SIG-M5 treated with dmso at 0.1 percent for 504 hours (cell line): ENCODE measurements around the gene SLC44A5.
"Not testable (repeated sequence)": the region's sequence is repeated elsewhere in the genome, so short reads cannot be mapped to it uniquely, and the experiment has no call there.

Experiments used
- DNase-seq: peaks from one replicate; lab custom pipeline; 2025; ENCODE audit not compliant: unreplicated experiment; lab: John Stamatoyannopoulos, UW

Gene SLC44A5

DNA sequence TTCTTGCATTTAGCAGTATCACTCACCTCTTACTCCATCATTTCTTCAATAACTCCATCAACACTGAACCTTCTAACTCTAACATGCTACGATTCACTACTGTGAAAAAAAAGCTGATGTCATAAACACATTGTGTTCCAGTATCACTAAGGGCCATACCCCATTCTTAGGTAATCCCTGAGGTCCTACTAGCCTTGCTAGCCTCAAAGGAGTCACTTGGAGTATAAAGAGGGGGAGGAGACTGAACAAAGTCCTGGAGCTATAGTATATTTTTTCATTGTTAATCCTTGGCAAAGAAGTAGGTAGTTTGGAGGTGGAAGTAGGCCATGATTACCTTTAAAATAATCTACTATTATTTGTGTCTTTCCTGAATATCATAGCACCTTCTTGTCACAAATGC, at the start of gene SLC44A5:
Gene SLC44A5, minus strand, starts transcription at position 101 of the 400 bp plus-strand sequence. CDS start 69,667 bp downstream, outside the sequence.
- DNase-seq = no peak

DNA sequence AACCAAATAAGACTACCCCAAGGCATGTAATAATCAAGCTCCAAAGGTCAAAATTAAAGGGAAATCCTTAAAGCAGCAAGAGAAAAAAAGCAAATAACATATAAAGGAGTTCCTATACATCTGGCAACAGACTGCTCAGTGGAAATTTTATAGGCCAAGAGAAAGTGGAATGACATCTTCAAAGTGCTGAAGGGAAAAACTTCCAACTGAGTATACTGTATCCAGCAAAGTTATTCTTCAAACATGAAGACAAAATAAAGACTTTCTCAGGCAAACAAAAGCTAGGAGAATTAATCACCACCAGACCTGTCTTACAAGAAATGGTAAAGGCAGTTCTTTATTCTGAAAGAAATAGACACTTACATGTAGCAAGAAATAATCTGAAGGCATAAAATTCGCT, 45.0 kb upstream of the SLC44A5 start:
- DNase-seq = no peak

DNA sequence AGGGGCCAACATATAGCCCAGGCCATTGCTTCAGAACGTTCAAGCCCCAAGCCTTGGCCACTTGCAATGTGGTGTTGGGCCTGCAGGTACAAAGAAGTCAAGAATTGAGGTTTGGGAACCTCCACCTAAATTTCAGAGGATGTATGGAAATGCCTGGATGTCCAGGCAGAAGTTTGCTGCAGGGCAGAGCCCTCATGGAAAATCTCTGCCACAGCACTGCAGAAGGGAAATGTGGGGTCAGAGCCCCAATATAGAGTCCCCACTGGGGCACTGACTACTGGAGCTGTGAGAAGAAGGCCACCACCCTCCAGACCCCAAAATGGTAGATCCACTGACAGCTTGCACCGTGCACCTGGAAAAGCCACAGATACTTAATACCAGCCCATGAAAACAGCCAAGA, 36.3 kb upstream of the SLC44A5 start:
- DNase-seq = not testable (repeated sequence)

DNA sequence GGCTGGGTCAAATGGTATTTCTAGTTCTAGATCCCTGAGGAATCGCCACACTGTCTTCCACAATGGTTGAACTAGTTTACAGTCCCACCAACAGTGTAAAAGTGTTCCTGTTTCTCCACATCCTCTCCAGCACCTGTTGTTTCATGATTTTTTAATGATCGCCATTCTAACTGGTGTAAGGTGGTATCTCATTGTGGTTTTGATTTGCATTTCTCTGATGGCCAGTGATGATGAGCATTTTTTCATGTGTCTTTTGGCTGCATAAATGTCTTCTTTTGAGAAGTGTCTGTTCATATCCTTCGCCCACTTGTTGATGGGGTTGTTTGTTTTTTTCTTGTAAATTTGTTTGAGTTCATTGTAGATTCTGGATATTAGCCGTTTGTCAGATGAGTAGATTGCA, 34.2 kb upstream of the SLC44A5 start:
- DNase-seq = not testable (repeated sequence)

DNA sequence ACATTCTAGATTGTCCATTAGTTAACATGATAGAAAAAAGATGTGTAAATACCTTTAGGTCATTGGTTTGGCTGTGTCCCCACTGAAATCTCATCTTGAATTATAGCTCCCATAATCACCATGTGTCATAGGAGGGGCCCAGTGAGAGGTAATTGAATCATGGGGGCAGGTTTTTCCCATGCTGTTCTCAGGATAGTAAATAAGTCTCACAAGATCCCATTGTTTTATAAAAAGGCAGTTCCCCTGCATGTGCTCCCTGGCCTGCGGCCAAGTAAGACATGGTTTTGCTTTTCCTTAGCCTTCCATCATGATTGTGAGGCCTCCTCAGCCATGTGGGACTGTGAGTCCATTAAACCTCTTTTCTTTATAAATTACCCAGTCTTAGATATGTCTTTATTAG, 32.5 kb upstream of the SLC44A5 start:
- DNase-seq = no peak

DNA sequence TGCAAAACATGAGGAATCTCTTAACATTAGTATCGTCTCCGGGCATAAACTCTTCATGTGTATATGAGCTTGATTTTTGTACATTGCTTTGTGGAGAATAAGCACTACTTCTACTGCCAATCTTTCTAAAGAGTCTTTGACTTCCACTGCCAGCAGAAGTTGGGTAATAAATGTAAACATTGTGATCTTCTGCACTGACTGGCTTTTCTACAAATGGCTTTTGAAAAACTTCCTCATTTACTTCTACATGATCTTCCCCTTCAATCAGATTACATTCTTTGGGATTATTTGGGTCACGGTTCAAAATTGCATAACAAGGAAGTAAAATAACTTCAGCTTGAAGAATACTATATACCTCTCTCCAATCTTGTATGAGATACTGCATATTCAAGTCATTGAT, 30.4 kb upstream of the SLC44A5 start:
- DNase-seq = peak; percentile 39

DNA sequence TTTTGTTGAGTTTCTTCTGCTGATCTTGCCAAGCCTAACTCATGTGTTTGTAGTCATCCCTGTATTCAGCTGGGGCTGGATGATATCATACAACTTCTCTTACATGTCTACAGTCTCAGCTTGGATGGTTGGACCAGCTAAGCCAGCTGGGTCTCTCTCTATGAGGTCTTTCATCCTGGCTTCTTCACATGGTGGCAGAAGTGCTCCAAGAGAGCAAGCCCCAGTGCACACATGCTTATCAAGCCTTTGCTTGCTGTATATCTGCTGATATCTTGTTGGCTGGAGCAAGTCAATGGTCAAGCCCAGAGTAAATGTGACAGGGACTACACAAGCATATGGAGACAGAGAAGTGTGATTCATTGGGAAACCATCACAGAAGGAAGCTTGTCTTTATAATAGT, 29.2 kb upstream of the SLC44A5 start:
- no peak for DNase-seq

DNA sequence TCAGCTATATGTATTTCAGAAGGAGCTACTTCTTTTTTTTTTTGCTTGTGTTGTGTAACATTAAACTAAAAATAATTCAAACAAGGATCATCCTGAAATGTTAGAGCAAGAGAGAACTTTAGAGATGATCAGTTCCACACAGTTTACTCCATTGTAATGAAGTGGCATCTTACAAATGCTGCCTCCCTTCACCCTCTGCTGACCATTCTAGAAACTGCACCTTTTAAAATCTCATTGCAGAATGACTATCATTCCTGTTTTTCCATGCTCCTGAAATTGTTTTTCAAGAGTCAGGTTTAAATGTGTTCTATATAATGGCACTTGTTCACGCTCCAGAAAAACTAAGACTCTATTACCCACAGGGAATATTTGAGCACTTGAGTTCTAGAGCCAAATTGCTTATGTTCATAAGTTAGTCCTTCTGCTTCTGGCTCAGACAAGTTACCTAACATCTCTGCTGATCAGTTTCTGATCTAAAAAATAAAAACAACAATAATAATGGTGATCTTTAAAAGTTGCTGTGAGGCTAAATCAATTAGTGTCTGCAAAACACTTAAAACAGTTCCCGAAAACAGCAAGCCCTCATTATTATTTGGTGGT, 21.5 kb upstream of the SLC44A5 start:
- peak; percentile 28 for DNase-seq

DNA sequence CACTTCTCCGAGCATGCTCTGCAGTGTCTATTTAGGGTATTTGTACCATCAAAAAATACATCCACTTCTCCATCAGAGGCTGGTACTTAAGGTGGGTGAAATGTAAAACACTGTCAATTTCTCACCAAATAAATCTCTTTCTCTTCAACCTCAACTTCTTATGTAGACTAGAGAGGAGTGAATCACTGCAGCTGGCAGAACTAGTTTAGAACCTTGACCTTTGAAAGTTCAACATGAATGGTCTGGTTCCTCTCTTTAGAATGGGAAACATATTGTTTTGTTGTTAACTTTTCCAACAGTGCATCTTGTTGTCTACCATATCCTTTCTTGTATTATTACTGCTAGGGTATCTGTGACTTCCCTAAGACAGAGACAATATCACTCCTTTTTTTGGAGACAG, 20.1 kb upstream of the SLC44A5 start:
- no peak for DNase-seq

DNA sequence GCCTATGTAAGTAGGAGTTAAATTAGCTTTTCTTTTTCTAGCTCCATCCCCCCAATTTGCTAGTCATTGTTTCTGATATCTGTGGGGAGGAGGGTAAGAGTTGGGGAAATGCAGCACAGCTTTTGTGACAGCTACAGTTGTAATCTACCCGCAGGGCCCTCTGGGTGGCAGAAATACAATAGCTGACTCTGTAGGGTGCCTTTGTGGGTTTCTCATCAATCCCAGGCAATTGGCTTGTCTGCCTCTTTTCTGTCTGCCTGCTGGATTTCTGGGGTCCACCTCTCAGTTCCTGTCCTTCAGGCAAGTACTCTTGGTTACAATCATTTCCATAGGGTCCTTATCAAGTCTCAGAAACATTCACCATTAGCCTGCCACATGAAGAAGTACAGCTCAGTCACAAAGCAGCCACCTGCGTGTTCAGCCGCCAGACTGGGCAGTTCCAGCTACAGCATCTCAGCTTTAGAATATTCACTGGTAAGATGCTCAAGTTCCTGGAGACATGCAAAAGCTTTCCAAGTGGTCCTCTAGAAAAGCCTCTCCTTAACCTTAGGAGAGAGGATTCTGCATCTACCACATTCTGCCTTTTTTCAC, 19.2 kb upstream of the SLC44A5 start:
- no peak for DNase-seq

DNA sequence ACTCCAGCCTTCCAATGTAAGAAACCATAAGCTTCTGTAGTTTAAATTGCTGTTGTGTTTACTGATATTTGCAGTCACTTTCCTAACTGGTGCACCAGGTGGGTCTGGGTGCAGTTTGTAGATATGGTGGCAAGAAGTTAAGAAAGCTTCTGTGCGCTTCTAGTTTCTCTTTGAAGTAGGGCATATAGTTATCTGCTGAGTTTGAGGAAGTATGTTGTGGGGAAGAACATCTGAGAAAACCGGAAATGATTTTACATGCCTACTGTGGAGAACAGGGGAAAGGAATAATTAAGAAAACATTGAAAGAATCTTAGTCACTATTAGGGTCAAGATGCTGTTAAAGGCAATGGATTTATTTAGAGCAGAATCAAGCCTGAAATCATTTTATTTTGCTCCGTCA, 14.9 kb upstream of the SLC44A5 start:
- peak; percentile 34 for DNase-seq

DNA sequence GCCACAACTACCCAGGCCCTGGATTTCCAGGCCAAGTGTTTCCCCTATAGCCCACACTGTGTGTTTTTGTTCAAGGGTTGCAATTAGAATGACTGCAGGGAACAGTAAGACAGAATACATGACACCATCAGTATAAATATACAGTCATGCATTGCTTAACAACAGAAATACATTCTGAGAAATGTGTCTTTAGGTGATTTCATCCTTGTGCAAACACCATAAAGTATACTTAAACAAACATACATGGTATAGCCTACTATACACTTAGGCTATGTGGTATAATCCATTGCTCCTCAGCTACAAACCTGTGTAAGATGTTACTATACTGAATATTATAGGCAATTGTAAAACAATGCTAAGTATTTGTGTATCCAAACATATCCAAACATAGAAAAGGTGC, 7.5 kb upstream of the SLC44A5 start:
- no peak for DNase-seq

DNA sequence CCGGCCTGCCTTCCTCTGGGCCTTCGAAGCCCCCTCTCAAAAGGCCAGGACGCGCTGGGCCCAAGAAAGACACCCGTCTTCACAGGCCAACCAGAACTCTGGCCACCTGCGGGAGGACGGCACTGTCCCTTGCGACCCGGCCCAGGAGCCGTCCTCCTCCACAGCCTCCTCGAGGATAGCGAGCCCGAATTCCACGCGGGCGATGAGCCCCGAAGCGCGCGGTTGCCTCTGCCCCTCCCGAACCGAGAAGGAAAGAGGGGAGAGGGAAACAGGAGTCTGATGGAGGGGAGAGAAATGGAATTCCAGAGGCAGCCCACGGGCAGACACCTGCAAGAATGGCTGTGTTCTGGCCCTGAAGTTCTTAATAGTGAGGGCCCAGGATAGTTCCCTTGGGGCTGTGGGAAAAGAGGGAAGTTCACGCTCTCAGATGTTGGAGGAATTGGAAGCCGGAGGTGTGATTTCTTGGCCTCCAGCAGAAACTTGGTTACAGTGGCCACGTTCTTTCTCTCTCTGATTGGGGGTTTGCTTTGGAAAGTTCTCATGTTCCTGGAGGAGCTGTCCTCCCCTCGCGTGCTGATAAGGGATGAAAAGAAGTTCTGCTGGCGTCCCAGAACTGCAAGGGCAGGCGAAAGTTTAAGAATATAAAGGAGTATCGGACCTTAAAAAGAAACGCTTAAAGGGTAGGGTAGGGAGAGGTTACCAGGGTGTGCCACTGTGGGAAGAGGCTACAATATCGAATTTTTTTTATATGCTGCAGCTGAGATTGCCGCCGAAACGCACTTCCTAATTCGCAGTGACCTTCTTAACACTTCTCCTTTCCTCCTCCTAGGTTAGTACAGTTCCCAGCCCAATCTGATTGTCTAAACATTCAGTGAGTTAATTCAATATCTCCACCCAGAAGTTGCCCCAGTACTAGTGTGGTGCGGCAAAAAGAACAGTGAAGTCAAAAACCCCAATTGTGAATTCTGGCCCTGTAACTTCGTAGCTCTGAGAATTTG, 5.8 kb upstream of the SLC44A5 start:
- DNase-seq = no peak

DNA sequence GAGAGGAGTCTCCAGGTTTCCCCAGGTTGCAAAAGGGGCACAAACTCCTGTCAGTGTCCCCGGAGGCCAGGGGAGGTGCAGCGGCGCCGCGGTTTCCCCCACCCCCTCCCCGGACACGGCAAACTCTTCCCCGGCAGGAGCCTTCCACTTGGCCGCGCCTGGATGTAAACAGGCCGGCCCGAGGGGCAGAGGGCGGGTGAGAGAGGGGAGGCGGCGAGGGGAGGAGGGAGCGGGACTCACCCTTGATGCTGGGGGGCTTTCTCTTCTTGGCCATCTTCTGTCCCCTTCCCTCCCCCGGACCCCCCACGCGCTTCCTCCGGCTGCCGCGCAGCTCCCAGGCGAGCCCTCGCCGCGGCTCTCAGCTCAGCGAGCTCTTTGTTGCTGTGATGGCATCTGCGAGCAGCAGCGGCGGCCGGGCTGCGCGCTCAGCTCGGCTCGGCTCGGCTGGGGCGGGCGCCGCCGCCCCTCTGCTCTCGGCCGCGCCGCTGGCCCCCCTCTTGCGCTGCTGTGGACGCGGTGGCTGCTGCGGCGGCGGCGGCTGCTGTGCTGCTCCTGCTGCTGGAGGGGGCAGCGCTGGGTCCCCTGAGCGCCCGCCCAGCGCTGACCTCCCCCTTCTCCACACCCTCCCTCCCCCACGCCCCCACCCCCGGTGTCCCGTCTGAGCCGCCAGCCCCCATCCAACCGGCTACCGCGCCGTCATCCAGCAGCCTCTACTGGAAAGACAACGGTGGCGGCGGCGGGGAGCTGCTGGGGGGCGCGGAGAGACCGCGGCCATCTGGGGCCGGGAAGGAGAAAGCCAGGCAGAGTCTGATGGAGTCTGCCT, 4.9 kb upstream of the SLC44A5 start:
- DNase-seq = no peak

DNA sequence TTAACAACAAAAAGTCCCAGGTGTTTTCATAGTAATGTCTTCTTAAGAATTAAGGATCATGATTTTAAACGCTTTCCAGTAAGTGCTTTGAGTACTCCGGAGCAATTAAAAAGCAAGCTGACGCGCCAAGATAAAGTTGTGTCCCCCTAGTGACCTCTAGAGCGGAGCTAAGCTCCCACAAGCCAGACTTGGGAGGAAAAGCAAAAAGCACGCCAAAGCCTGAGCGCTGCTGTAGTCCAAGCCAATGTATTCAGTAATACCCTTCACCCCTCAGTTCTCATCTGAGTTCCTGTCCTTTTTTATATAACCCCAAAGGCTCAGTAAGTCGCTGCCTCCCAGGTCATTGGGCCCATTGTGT, 3.5 kb upstream of the SLC44A5 start:
- DNase-seq = no peak

DNA sequence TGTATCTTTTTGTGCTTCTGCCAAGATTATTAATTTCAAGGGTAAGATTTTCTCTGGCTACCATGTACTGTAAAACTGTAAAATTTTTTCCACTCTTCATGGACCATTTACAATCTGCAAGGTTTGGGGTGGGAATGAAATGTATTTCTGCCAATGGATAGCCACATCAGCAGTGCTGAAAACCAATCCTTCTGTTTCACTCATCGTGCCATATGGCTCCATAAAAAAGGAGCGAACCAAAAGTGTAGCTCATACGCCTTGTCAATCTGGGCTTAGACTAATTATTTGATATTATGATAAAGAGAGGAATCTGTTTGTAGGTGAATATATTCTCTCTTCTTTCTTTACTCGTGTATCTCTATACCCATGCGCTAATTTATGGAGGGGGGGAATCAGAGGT, 3.0 kb upstream of the SLC44A5 start:
- no peak for DNase-seq

DNA sequence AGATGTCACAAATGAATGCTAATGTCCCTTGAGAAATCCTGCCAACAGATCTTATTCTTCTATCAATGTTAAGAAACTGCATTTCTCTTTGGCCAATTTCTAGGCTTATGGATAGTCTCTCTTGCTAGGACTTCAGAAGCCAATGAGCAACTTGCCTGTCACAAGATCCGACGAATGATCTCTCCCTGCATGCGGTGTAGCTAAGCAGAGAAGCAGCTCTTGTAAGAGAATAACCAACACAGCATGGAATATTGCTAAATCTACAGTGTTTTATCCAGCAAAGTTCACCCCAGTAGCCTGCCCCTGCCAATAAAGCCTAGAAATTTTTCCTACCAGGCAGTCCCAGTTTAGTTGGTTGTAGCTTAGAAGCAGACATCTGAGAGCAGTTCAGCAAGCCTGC, 2.1 kb upstream of the SLC44A5 start:
- DNase-seq = no peak

DNA sequence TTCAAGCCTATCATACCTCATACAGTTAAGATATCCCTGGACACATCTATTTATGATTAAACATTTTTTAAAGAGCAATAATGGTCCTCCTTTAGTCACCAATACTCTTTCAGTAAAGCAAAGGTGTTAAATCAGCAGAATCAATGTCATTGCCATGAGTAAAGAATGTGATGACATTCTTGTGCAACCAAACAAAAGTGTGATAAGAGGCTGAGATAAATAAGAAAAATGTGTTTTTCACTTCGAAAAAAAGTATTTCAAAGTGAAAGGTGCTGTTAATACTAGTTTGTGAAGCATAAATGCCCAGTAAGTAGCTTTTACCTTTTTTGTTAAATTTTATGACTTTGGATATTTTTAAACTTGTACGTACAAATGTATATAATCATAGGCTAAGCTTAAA, 8.4 kb downstream of the SLC44A5 start:
- no peak for DNase-seq

DNA sequence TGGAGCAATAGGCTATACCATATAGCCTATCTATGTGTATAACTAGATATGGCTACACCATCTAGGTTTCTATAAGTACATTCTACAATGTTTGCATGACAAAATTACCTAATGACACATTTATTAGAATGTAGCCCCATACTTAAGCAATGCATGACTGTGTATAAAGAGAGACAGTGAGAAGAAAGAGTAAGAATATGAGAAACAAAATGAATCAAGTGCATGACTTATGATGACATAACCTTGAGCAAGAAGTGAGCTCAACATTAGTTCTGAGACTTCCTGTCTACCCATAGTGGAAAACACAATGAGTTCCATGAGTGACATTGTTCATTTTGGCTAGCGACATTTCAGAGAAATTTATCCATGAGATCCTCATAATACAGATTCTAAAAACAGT, 10.1 kb downstream of the SLC44A5 start:
- no peak for DNase-seq

DNA sequence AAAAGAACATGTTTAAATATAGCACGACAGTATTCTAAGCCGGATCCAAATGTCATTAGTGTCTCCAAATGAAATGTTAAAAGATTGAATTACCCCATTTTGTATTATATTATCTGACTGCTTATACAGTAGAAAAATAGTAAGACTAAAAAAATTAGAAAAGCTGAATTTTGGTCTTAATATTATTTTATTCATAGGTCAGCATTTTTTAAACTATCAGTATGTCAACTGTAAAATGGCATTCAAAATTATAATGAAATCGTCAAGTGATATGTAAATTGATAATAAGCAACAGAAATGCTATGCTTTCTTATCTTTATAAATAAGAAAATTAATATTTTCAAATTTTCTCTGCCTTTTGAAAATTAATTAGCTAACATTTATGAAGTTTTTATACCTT, 16.6 kb downstream of the SLC44A5 start:
- DNase-seq = no peak

DNA sequence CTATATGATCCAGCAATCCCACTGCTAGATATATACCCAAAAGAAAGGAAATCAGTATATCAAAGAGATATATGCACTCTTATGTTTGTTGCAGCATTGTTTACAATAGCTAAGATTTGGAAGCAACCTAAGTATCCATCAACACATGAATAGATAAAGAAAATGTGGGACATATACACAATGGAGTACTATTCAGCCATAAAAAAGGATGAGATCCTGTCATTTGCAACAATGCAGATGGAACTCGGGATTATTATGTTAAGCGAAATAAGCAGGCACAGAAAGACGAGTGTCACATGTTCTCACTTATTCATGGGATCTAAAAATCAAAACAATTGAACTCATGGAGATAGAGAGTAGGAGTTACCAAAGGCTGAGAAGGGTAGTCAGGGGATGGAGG, 17.5 kb downstream of the SLC44A5 start:
- not testable (repeated sequence) for DNase-seq
